Kidney (tissue), 14 donors: ENCODE data around the gene KIAA1549. TPM values are rescaled to one million over a fixed set of nuclear protein-coding genes. Genes with fewer than 3 reads are reported as not detected.

Experiments used
- DNase-seq, 5 donors: peaks; one replicate each; pipeline ENCODE4 v3.0.0-alpha.2; 2013 to 2020
- FAIRE-seq: peaks from 2 replicates; lab custom pipeline; 2012; peaks lifted over from hg19 to GRCh38; lab: Jason Lieb, UNC
- H3K27ac ChIP-seq, 2 donors: one replicate each; pipeline ENCODE4 v1.7.0; 2013; ENCODE audit warnings: low read depth in 2 of 2, low read length in 2 of 2, inconsistent platforms in 1 of 2
- H3K27me3 ChIP-seq: one replicate; pipeline ENCODE4 v1.7.1; 2013; ENCODE audit warnings: low read length, inconsistent platforms; ENCODE audit not compliant: control insufficient read depth, insufficient read depth
- H3K36me3 ChIP-seq, 3 donors: one replicate each; pipeline versions ENCODE4 v1.7.0 to v1.7.1; 2013; ENCODE audit warnings: low read length in 3 of 3, control low read depth in 1 of 3, inconsistent platforms in 1 of 3; ENCODE audit not compliant: insufficient read depth in 3 of 3, control insufficient read depth in 2 of 3
- H3K4me1 ChIP-seq, 3 donors: one replicate each; pipeline versions ENCODE4 v1.7.0 to v1.7.1; 2013; ENCODE audit warnings: low read length in 3 of 3, inconsistent platforms in 1 of 3, low read depth in 1 of 3; ENCODE audit not compliant: control insufficient read depth in 2 of 3, insufficient read depth in 2 of 3
- H3K4me3 ChIP-seq, 3 donors: one replicate each; pipeline versions ENCODE4 v1.7.0 to v1.8.1; 2013; ENCODE audit warnings: low read length in 3 of 3, control low read depth in 1 of 3, inconsistent platforms in 1 of 3
- H3K9ac ChIP-seq, 3 donors: one replicate each; pipeline versions ENCODE4 v1.7.0 to v1.7.1; 2013; ENCODE audit warnings: low read length in 3 of 3, control low read depth in 1 of 3, inconsistent platforms in 1 of 3
- H3K9me3 ChIP-seq, 3 donors: one replicate each; pipeline versions ENCODE4 v1.7.0 to v1.7.1; 2013; ENCODE audit warnings: low read length in 3 of 3, control low read depth in 1 of 3, inconsistent platforms in 1 of 3; ENCODE audit not compliant: control insufficient read depth in 2 of 3, insufficient read depth in 1 of 3
- CTCF ChIP-seq: IDR thresholded peaks from 3 replicates; pipeline ENCODE4 v1.5.1; 2012; ENCODE audit warnings: mild to moderate bottlenecking, moderate library complexity, borderline replicate concordance; ENCODE audit not compliant: insufficient read depth; ENCODE audit errors: extremely low read depth
- intact Hi-C: fragments of 100-400 bp; cut with DNase I; formaldehyde crosslinking; loops from one replicate; pipeline ENCODE4 v1.11.1; 2022
- polyA plus RNA-seq: library from polyadenylated mRNA; stranded (reverse); fragments of 350-450 nt; fragmentation: Illumina TruSeq; extraction: RNeasy Lipid Tissue Mini Kit (QIAGEN cat#74804); gene quantifications from one replicate; pipeline ENCODE4 v1.2.3, GENCODE V29; 2014; ENCODE audit warnings: low read depth, low replicate concordance; ENCODE audit not compliant: insufficient read depth
- total RNA-seq: library from RNA; stranded (reverse); fragmentation: NEBNext Ultra II Directional; extraction: Animal tissue kit (Norgen Biotek cat#: 25700); gene quantifications from one replicate; pipeline ENCODE4 v1.2.1, GENCODE V29; 2021
- donor health status: control.
- donor health status: control.
- donor health status: control.
- donor health status: control.
- donor health status: control.
- donor health status: DM: yes; HTN: yes; CAD: no.
- donor health status: Normal renal cell carcinoma (clear cell type).

The KIAA1549 gene
- total and polyA plus RNA-seq, 2 donors from 2014 or later = 1.8 to 10.1 TPM

GRCh38 chr7:138875794-138876193 lies 105.4 kb downstream of the KIAA1549 start:
- no peaks in the 10 kb centered on the region for H3K27me3 ChIP-seq
- no peak for TF ChIP-seq CTCF
- peaks cover 0 to 13% (median 4%) of the 10 kb centered on the region in 3 donors for H3K36me3 ChIP-seq
- H3K4me3 ChIP-seq = no peak overlapping the region
- intact Hi-C loops = no loop called here
- FAIRE-seq (no peak), DNase-seq (no peak)
- no peak overlapping the region for H3K9ac ChIP-seq
- no peaks in the 10 kb centered on the region for H3K4me1 ChIP-seq
- H3K27ac ChIP-seq = no peak overlapping the region
- no peaks in the 10 kb centered on the region for H3K9me3 ChIP-seq

GRCh38 chr7:138873220-138873892 lies 107.8 kb downstream of the KIAA1549 start:
- intact Hi-C loops = no loop called here
- Histone ChIP-seq H3K27ac (no peak overlapping the region), H3K9ac (no peak overlapping the region), H3K36me3 (peaks cover 0 to 8% (median 3%) of the 10 kb centered on the region in 3 donors), H3K9me3 (no peaks in the 10 kb centered on the region), H3K27me3 (no peaks in the 10 kb centered on the region), H3K4me1 (no peaks in the 10 kb centered on the region), H3K4me3 (no peak overlapping the region)
- no peak for DNase-seq
- no peak for TF ChIP-seq CTCF
- no peak for FAIRE-seq

GRCh38 chr7:138872576-138872975 lies 108.6 kb downstream of the KIAA1549 start:
- no peak for TF ChIP-seq CTCF
- no peak for DNase-seq
- Histone ChIP-seq H3K27ac (no peak overlapping the region), H3K4me1 (no peaks in the 10 kb centered on the region), H3K36me3 (peaks cover 0 to 12% (median 5%) of the 10 kb centered on the region in 3 donors), H3K9me3 (no peaks in the 10 kb centered on the region), H3K9ac (no peak overlapping the region), H3K4me3 (no peak overlapping the region), H3K27me3 (no peaks in the 10 kb centered on the region)
- FAIRE-seq = no peak
- intact Hi-C loops = no loop called here

- intact Hi-C loops = no loop called here
- Histone ChIP-seq H3K9me3 (no peaks in the 10 kb centered on the region), H3K4me3 (no peak overlapping the region), H3K27ac (no peak overlapping the region), H3K4me1 (no peaks in the 10 kb centered on the region), H3K9ac (no peak overlapping the region), H3K36me3 (peaks cover 0 to 13% (median 6%) of the 10 kb centered on the region in 3 donors), H3K27me3 (no peaks in the 10 kb centered on the region)
- TF ChIP-seq CTCF = no peak
- DNase-seq (no peak), FAIRE-seq (no peak)
Observed at GRCh38 chr7:138871814-138872090, 109.4 kb downstream of the KIAA1549 start.
